Measurements from ENCODE around the gene CLMP. TPM values are rescaled to one million over a fixed set of nuclear protein-coding genes. Genes with fewer than 3 reads are reported as not detected.
"Not testable (repeated sequence)": the region's sequence is repeated elsewhere in the genome, so short reads cannot be mapped to it uniquely, and the experiment has no call there.

CLMP gene
- total and polyA plus RNA-seq, 9 of the 15 experiments (the other 6 are each of a cell fraction or from before 2014, with no cell fraction given) = 0.02 to 0.15 (median 0.03) TPM; not detected in 6

DNA sequence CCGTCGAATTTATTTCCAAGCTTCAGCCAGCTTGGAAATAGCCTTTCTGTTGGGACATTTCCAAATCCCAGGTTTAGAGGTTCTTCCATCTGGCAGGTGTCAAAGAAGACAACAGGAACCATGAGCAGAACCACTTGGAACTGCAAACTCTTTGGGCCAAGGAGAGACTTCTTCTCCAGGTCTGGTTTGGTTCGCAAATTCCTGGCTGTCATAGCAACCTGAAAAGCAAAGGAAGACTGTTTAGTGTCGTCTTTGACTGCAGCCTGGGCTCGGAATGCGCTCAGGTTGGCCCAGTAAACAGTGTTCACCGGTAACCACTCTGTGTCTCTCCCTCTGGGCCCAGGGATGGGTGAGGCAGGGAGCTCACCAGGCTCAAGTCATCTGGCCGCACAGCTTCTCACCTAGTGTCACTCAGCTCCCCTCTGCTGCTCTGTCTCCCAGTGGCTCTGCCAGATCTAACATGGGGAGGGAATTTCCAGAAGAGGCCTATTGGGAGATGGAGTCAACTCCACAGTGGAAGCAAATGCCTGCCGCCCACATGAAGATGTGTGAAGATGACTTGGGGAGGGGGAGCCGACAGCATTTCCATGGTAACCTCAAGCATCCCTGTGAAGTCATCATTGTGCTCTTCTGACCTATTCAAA is 11.9 kb upstream of the CLMP start:
- intact Hi-C loops (cut with micrococcal nuclease) (no loop called here), in situ Hi-C loops (cut with MboI) (no loop called here)
- no peaks in the 10 kb centered on the region for H3K4me1 ChIP-seq (replicated peaks in 1 of 2; ENCODE audit: control insufficient read depth in 2 of 2, insufficient read depth in 2 of 2, low read length in 2 of 2)
- H3K27ac ChIP-seq (ENCODE audit: extremely low read depth, low read depth, low read length) = no peak overlapping the region
- TF ChIP-seq RFX1 (IDR thresholded peaks at IDR 0.05) = peak; percentile 7; the same call in 1 of the 2 replicates
- TF ChIP-seq MTA1 (IDR thresholded peaks at IDR 0.05; ENCODE audit: borderline replicate concordance) = no peak
- ATAC-seq = no peak
- no peak for DNase-seq (ENCODE audit: extremely low read depth in 1 of 4, low spot score in 3 of 4)
- no peak for FAIRE-seq
- H3K4me2 ChIP-seq (ENCODE audit: insufficient read depth, low read length) = no peak overlapping the region
- ChIA-PET CTCF (ENCODE audit: low intra/inter-chr PET ratio) (no interaction called here), POLR2A (interaction anchor here (0.7 kb wide), 1 partner anchor 23 kb away, joined by 3 read pairs; no protein-coding TSS in a partner anchor)
- H3K9ac ChIP-seq (ENCODE audit: insufficient read depth in 1 of 2, low read depth in 2 of 2, low read length in 2 of 2) = no peak overlapping the region
- no peak overlapping the region for H2AFZ ChIP-seq (ENCODE audit: low read depth, low read length)
- H3K79me2 ChIP-seq (ENCODE audit: control insufficient read depth, insufficient read depth, low read length) = no peaks in the 10 kb centered on the region
- WGBS (ENCODE audit: insufficient coverage, low coverage, missing lambda C conversion rate) = 3% methylated on average over 10 of the region's 10 CpGs
- no peaks in the 10 kb centered on the region for H4K20me1 ChIP-seq (replicated peaks; ENCODE audit: control insufficient read depth, insufficient read depth, low read length)
- H3K4me3 ChIP-seq = no peak overlapping the region
- no peaks in the 10 kb centered on the region for H3K36me3 ChIP-seq (ENCODE audit: control insufficient read depth, insufficient read depth, low read length)
- no TSS peak for BruUV-seq (replicated peaks)
- H3K9me1 ChIP-seq (ENCODE audit: control insufficient read depth, insufficient read depth, low read length) = no peaks in the 10 kb centered on the region
- no peaks in the 10 kb centered on the region for H3K9me3 ChIP-seq (replicated peaks; ENCODE audit: control insufficient read depth, insufficient read depth, low read depth, low read length)
- peaks cover 11 to 33% of the 10 kb centered on the region in 2 experiments; a peak in 3 of 5 replicates for H3K27me3 ChIP-seq (ENCODE audit: control insufficient read depth in 2 of 2, insufficient read depth in 2 of 2, low read length in 2 of 2)

DNA sequence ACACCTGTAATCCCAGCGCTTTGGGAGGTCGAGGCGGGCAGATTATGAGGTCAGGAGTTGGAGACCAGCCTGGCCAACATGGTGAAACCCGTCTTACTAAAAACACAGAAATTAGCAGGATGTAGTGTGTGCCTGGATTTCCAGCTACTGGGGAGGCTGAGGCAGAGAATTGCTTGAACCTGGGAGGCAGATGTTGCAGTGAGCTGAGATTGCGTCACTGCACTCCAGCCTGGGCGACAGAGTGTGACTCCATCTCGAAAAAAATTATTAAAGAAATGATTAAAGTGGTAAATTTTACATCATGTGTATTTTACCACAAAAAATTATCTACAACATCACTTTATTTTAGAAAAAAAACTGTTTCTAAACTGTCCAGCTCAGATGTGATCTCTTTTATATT is 11.0 kb upstream of the CLMP start:
- H3K36me3 ChIP-seq (ENCODE audit: control insufficient read depth, insufficient read depth, low read length); H4K20me1 ChIP-seq (replicated peaks; ENCODE audit: control insufficient read depth, insufficient read depth, low read length); H3K27ac ChIP-seq (ENCODE audit: extremely low read depth, low read depth, low read length); H3K9me3 ChIP-seq (replicated peaks; ENCODE audit: control insufficient read depth, insufficient read depth, low read depth, low read length); H3K4me2 ChIP-seq (ENCODE audit: insufficient read depth, low read length); H2AFZ ChIP-seq (ENCODE audit: low read depth, low read length); FAIRE-seq; ATAC-seq; in situ Hi-C loops (cut with MboI); CTCF ChIA-PET (ENCODE audit: low intra/inter-chr PET ratio); BruUV-seq (replicated peaks); H3K4me1 ChIP-seq (replicated peaks in 1 of 2; ENCODE audit: control insufficient read depth in 2 of 2, insufficient read depth in 2 of 2, low read length in 2 of 2); DNase-seq (ENCODE audit: extremely low read depth in 1 of 4, low spot score in 3 of 4); H3K79me2 ChIP-seq (ENCODE audit: control insufficient read depth, insufficient read depth, low read length); H3K9me1 ChIP-seq (ENCODE audit: control insufficient read depth, insufficient read depth, low read length); H3K9ac ChIP-seq (ENCODE audit: insufficient read depth in 1 of 2, low read depth in 2 of 2, low read length in 2 of 2); intact Hi-C loops (cut with micrococcal nuclease); H3K4me3 ChIP-seq; TF ChIP-seq CEBPG (CRISPR knock-in tag; IDR thresholded peaks at IDR 0.05): not testable (repeated sequence)
- peaks cover 12 to 30% of the 10 kb centered on the region in 2 experiments; a peak in 3 of 5 replicates for H3K27me3 ChIP-seq (ENCODE audit: control insufficient read depth in 2 of 2, insufficient read depth in 2 of 2, low read length in 2 of 2)
- POLR2A ChIA-PET = interaction anchor here (0.5 to 0.7 kb wide), 2 partner anchors 22 to 62 kb away, joined by 3 read pairs; no protein-coding TSS in a partner anchor
- WGBS (ENCODE audit: insufficient coverage, low coverage, missing lambda C conversion rate) = 1% methylated on average over 7 of the region's 7 CpGs
- peak in 1 of 2 experiments; percentile 25; a peak in 1 of 4 replicates for TF ChIP-seq CEBPG (tag; conservative IDR thresholded peaks at IDR 0.05 in 1 of 2, IDR thresholded peaks at IDR 0.05 in 1 of 2)

All from K562 (cell line).